OCI-LY3 (cell line): Measurements from ENCODE around the gene NLRP3.
A peak's percentile ranks its signal among the peaks of the same experiment; 100 is the strongest.
"Not testable (repeated sequence)": the region's sequence is repeated elsewhere in the genome, so short reads cannot be mapped to it uniquely, and the experiment has no call there.

Experiments used
- H2AFZ ChIP-seq: fragments of 200-600, 300-600 bp; shearing (Covaris generic); 2 replicates; pipeline ENCODE4 v1.6.0; 2014; ENCODE audit warnings: antibody characterized with exemption, low read depth, low read length
- H3K27ac ChIP-seq: fragments of 200-600, 300-600 bp; sonication (generic); 2 replicates; pipeline ENCODE4 v1.5.1; 2014; ENCODE audit warnings: mild to moderate bottlenecking, low read length, moderate library complexity, mixed read lengths
- H3K27me3 ChIP-seq: fragments of 200-600, 300-600 bp; sonication (generic); 2 replicates; pipeline ENCODE4 v1.6.1; 2014; ENCODE audit warnings: low read depth, low read length, mixed read lengths
- H3K36me3 ChIP-seq: fragments of 200-600, 300-600 bp; sonication (generic); replicated peaks from 2 replicates; pipeline ENCODE3; 2014; ENCODE audit warnings: low read depth, low read length, mixed read lengths
- H3K4me1 ChIP-seq: fragments of 300-600, 200-600 bp; sonication (generic); 2 replicates; pipeline ENCODE4 v1.6.1; 2014; ENCODE audit warnings: low read length, mixed read lengths
- H3K4me2 ChIP-seq: fragments of 200-600, 300-600 bp; sonication (generic); 2 replicates; pipeline ENCODE4 v1.6.1; 2014; ENCODE audit warnings: low read length, mixed read lengths
- H3K4me3 ChIP-seq: fragments of 300-600, 200-600 bp; sonication (generic); 2 replicates; pipeline ENCODE4 v1.5.1; 2014; ENCODE audit warnings: antibody characterized with exemption, mild to moderate bottlenecking, low read length, moderate library complexity
- H3K79me2 ChIP-seq: fragments of 300-600, 200-600 bp; shearing (Covaris generic); 2 replicates; pipeline ENCODE4 v1.6.1; 2014; ENCODE audit warnings: mild to moderate bottlenecking, low read length, mixed read lengths
- H3K9ac ChIP-seq: fragments of 300-600, 200-600 bp; shearing (Covaris generic); 2 replicates; pipeline ENCODE4 v1.6.0; 2014; ENCODE audit warnings: mild to moderate bottlenecking, low read length, moderate library complexity
- H3K9me3 ChIP-seq: fragments of 200-600, 300-600 bp; shearing (Covaris generic); 2 replicates; pipeline ENCODE4 v1.6.1; 2014; ENCODE audit warnings: low read length, mixed read lengths; ENCODE audit not compliant: insufficient read depth
- H4K20me1 ChIP-seq: fragments of 200-600, 300-600 bp; sonication (generic); 2 replicates; pipeline ENCODE4 v1.6.1; 2016; ENCODE audit warnings: low read length, mixed read lengths; ENCODE audit not compliant: insufficient read depth
- CTCF ChIP-seq: fragments of 200-600, 300-600 bp; sonication (generic); IDR thresholded peaks from 2 replicates; pipeline ENCODE4 v1.5.1; 2014; ENCODE audit warnings: antibody characterized with exemption, low read length, low read depth
- EZH2phosphoT487 ChIP-seq: fragments of 200-600 bp; shearing (Covaris generic); IDR thresholded peaks from 2 replicates; pipeline ENCODE4 v1.6.1; 2018; ENCODE audit warnings: antibody characterized with exemption, mixed run types, low read depth

Gene NLRP3

GRCh38 chr1:247374651-247375334 is 41.2 kb upstream of the NLRP3 start:
- not testable (repeated sequence) for H2AFZ ChIP-seq, H3K4me3 ChIP-seq, H3K27ac ChIP-seq, H3K27me3 ChIP-seq, H3K9me3 ChIP-seq, H3K9ac ChIP-seq, H3K4me2 ChIP-seq, H3K36me3 ChIP-seq, H3K79me2 ChIP-seq, H4K20me1 ChIP-seq
- H3K4me1 ChIP-seq = peaks cover 10% of the 10 kb centered on the region

GRCh38 chr1:247375747-247376146 is 40.2 kb upstream of the NLRP3 start:
- Histone ChIP-seq H3K4me3 (no peak overlapping the region), H3K9ac (no peak overlapping the region), H3K27me3 (no peaks in the 10 kb centered on the region; the same call in 1 of the 2 replicates), H4K20me1 (no peaks in the 10 kb centered on the region), H3K79me2 (no peaks in the 10 kb centered on the region), H2AFZ (no peak overlapping the region), H3K4me2 (peak overlapping the region; percentile 15; the same call in 1 of the 2 replicates), H3K36me3 (peaks cover 4% of the 10 kb centered on the region), H3K9me3 (no peaks in the 10 kb centered on the region), H3K4me1 (peaks cover 10% of the 10 kb centered on the region), H3K27ac (no peak overlapping the region)
- TF ChIP-seq EZH2phosphoT487 (no peak), CTCF (no peak)

- Histone ChIP-seq H4K20me1 (no peaks in the 10 kb centered on the region), H3K27me3 (no peaks in the 10 kb centered on the region; the same call in 1 of the 2 replicates), H3K79me2 (no peaks in the 10 kb centered on the region), H3K4me3 (no peak overlapping the region), H3K27ac (no peak overlapping the region), H3K4me2 (no peak overlapping the region), H2AFZ (no peak overlapping the region), H3K4me1 (peaks cover 10% of the 10 kb centered on the region), H3K9ac (no peak overlapping the region), H3K9me3 (no peaks in the 10 kb centered on the region), H3K36me3 (peaks cover 4% of the 10 kb centered on the region)
- TF ChIP-seq CTCF (no peak), EZH2phosphoT487 (no peak)
These were observed 39.3 kb upstream of the NLRP3 start for GRCh38 chr1:247376659-247377058.

GRCh38 chr1:247377656-247378055 is 38.3 kb upstream of the NLRP3 start:
- H3K27ac ChIP-seq, H3K4me3 ChIP-seq, H2AFZ ChIP-seq, H3K36me3 ChIP-seq, H3K9ac ChIP-seq, H4K20me1 ChIP-seq, H3K4me2 ChIP-seq, H3K79me2 ChIP-seq, H3K9me3 ChIP-seq, H3K27me3 ChIP-seq: not testable (repeated sequence)
- peaks cover 14% of the 10 kb centered on the region for H3K4me1 ChIP-seq

- H3K4me1 ChIP-seq = peaks cover 18% of the 10 kb centered on the region
- H3K9me3 ChIP-seq = no peaks in the 10 kb centered on the region
- TF ChIP-seq EZH2phosphoT487 (no peak), CTCF (no peak)
- no peak overlapping the region for H3K9ac ChIP-seq
- H3K4me3 ChIP-seq = no peak overlapping the region
- no peak overlapping the region for H2AFZ ChIP-seq
- H3K79me2 ChIP-seq = no peaks in the 10 kb centered on the region
- no peaks in the 10 kb centered on the region for H4K20me1 ChIP-seq
- H3K4me2 ChIP-seq = no peak overlapping the region
- no peak overlapping the region for H3K27ac ChIP-seq
- no peaks in the 10 kb centered on the region; the same call in 1 of the 2 replicates for H3K27me3 ChIP-seq
- H3K36me3 ChIP-seq = peaks cover 4% of the 10 kb centered on the region
These were observed 37.5 kb upstream of the NLRP3 start for GRCh38 chr1:247378334-247379073.
